ENCODE data around the gene COL18A1. TPM values are rescaled to one million over a fixed set of nuclear protein-coding genes. Genes with fewer than 3 reads are reported as not detected.

Gene COL18A1
- total and polyA plus RNA-seq, 3 donors from 2014 or later, result 53.2 to 165 (median 111) TPM

GRCh38 chr21:45494851-45495680, 90.1 kb downstream of the COL18A1 start:
- peaks cover 12% of the 10 kb centered on the region for H3K4me1 ChIP-seq
- H3K4me3 ChIP-seq, result no peak overlapping the region
- no peaks in the 10 kb centered on the region for H3K36me3 ChIP-seq (ENCODE audit: low read depth, missing control alignments)
- DNase-seq, result no peak
- WGBS, 2 donors, result 90 to 93% methylated on average over 14 to 29 of the region's 30 CpGs
- intact Hi-C loops (cut with DNase I; ENCODE audit: low total_unique reads), result no loop called here
- no peaks in the 10 kb centered on the region for H3K9me3 ChIP-seq
- TF ChIP-seq POLR2A (IDR thresholded peaks at IDR 0.05), result no peak
- TF ChIP-seq CTCF (IDR thresholded peaks at IDR 0.05), result no peak
- H3K27ac ChIP-seq, result no peak overlapping the region
- H3K27me3 ChIP-seq, result no peaks in the 10 kb centered on the region

GRCh38 chr21:45496151-45496967, 91.4 kb downstream of the COL18A1 start:
- Histone ChIP-seq H3K36me3 (ENCODE audit: low read depth, missing control alignments) (no peaks in the 10 kb centered on the region), H3K27ac (no peak overlapping the region), H3K27me3 (no peaks in the 10 kb centered on the region), H3K4me3 (no peak overlapping the region), H3K9me3 (no peaks in the 10 kb centered on the region), H3K4me1 (peaks cover 12% of the 10 kb centered on the region)
- DNase-seq, result no peak
- TF ChIP-seq CTCF (IDR thresholded peaks at IDR 0.05), result no peak
- no peak for TF ChIP-seq POLR2A (IDR thresholded peaks at IDR 0.05)
- 66 to 88% methylated on average over 16 to 18 of the region's 18 CpGs for WGBS, 2 donors
- intact Hi-C loops (cut with DNase I; ENCODE audit: low total_unique reads), result no loop called here

GRCh38 chr21:45496968-45497845, 92.2 kb downstream of the COL18A1 start:
- DNase-seq, result peak; percentile 36

More at GRCh38 chr21:45496968-45497845, 92.2 kb downstream of the COL18A1 start:
- Histone ChIP-seq H3K27me3 (no peaks in the 10 kb centered on the region), H3K9me3 (no peaks in the 10 kb centered on the region), H3K36me3 (ENCODE audit: low read depth, missing control alignments) (no peaks in the 10 kb centered on the region), H3K4me1 (peaks cover 12% of the 10 kb centered on the region), H3K4me3 (no peak overlapping the region), H3K27ac (no peak overlapping the region)
- no peak for TF ChIP-seq CTCF (IDR thresholded peaks at IDR 0.05)
- TF ChIP-seq POLR2A (IDR thresholded peaks at IDR 0.05), result no peak
- intact Hi-C loops (cut with DNase I; ENCODE audit: low total_unique reads), result no loop called here
- WGBS, 2 donors, result 58 to 64% methylated on average over 10 to 18 of the region's 22 CpGs
